ENCODE results near the gene RERE.

RERE gene

DNA sequence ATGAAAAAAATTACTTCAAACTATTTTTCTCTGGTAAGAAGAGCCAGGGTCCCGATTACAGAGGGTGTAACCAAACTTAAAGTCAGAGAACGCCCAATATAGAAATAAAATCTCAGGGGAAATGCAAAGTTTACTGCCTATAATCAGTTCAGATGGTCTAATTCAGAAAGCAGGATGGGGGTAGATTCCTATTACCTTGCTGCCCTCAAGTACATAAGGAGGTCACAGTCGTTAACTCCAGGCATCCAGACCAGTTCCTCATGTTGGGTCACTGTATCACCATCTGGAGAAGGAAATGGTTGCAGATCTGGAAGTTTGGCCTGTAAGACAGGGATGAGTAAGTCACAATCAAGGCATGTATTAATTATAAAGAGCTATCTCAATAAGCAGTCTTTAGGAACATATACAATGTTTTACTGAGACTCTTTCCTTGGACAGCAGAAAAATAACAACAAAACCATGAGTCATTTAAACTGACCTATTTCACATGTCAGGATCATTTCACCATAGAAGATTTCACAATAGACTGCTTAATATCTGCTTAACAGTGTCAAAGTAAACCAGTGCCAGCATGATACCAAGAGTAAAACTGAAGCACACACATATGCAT lies 320.1 kb downstream of the RERE start:
- DNase-seq, result no peak

DNA sequence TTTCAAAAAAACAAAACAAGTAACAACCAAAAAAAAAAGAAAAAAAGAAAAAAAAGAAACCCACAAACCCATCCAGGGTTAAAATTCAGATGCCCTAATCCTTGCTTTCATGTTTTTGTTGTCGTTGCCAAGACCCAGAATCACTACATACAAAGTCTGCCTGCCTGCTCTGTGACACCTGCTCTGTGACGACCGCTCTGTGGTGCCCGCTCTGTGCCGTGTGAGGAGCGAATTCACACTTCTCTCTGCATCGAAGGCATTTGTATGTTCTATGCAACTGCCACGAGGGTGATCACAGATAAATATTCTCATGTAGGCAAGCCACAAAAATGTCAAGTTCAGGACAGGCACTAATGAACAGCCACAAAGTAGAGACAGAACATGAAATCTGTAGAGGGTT lies 321.0 kb downstream of the RERE start:
- DNase-seq, result no peak

DNA sequence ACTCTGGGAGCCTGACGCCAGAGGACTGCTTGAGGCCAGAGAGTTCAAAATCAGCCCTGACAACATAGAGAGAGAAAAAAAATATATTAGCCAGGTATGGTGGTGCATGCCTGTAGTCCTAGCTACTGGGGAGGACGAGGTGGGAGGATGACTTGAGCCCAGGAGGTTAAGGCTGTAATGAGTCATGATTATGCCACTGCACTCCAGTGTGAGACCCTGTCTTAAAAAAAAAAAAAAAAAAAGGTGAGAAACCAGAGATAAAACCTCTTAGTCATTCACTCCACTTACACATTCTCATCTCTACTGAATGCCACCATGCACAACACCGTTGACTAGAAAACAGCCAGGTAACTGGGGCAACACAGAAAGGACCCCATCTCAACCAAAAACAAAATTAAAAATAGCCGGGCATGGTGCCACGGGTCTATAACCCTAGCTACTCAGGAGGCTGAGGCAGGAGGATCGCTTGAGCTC lies 321.5 kb downstream of the RERE start:
- no peak for DNase-seq

DNA sequence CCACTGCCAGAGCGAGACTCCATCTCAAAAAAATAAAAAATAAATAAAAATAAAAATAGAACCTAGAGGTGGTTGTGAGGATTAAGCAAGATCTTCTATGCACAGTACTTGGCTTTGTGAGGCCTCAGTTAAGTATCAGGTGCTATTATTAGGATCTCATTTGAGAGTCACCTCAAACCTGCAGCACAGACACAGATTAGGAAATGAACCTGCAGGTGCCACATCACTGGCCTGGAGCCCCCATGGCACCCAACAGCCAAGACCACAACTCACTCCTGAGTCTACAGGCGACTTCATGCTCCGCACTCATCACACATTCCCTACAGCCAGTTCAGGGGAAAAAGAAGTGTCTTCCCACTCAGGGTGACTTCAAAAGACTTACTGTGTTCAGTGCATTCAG lies 322.8 kb downstream of the RERE start:
- DNase-seq, result no peak

DNA sequence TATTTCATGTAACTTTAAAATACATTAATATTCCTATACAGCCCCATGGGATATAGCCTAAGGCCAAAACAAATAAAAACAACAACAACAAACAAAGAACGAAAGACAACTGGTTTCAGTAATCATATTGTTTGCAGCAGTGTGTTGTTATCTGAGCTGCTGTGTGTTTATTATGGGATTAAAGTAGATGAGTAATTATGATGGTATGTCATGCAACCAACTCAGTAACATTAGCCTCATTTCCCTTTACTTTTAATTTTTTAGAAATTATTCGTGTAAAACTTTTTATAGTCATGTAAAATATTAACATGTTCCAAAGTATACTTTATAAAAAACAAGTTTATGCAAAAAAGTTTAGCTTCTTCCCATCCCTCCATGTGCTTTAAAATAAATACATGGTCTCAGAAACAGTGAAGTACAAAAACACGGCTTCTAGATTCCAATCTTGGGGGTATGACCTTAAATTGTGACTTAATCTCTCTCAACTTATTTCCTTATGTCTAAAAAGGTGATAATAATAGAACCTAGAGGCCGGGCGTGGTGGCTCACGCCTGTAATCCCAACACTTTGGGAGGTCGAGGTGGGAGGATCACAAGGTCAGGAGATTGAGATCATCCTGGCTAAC lies 323.4 kb downstream of the RERE start:
- DNase-seq, result no peak

DNA sequence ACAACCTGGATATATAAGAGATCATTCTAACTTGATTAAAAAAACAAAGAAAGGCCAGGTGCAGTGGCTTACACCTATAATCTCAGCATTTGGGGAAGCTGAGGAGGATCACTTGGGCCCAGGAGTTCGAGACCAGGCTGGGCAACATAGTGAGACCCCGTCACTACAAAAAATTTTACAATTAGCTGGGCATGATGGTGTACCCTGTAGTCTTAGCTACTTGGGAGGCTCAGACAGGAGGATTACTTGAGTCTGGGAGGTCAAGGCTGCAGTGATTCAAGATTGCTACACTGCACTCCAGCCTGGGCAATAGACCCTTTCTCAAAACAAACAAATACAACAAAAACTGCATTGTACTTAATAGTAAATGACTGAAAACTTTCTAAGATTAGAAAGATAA lies 330.2 kb downstream of the RERE start:
- no peak for DNase-seq

DNA sequence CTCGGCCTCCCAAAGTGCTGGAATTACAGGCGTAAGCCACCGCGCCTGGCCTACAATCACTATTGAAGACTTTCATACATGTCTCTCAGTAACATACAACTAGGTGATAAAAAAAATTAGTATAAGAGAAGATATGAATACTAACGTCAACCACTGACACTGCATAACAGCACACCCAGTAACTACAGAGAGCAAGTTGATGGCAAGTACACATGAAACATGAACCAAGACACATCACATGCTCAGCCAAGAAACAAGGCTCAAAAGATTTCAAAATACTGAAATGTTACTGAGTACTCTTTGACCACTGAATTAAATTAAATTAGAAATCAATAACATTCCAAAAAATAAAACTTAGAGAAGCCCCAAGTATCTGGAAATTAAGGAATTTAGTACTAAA lies 331.4 kb downstream of the RERE start:
- DNase-seq, result no peak

DNA sequence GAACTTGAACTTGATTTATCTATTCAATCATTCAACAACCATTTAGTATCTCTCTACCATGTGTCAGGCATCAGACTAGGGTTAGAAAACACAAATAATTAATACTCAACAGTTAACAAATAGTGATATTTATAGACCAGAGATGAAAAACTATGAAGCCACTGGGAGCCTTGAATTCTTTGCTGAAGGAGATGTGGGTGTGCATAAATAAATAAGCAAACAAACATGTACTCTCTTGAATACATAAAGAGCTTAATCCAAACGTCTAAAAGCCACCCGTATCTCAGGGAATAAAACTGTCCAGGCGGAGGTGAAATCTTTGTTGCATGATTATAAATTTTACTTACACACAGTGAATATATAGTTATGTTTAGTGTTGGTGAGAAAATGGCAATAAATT lies 333.9 kb downstream of the RERE start:
- no peak for DNase-seq

DNA sequence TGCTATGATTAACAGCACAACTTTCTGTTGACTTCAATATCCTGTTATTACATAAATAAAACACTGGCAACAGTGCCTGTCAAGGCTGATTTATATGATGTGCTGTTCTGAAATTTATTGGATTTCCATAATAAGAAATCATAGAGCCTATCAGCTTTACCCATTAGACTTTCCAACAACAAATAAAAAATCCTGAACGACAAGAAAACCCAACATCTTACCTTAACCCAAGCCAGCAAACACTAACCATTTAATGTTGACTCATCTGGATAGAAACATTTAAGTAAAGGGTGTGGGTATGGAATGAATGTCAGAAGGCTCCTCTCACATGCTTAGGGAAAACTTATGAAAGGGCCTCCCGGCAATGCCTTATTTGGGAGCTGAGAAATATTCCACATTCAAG lies 334.5 kb downstream of the RERE start:
- DNase-seq, result no peak

DNA sequence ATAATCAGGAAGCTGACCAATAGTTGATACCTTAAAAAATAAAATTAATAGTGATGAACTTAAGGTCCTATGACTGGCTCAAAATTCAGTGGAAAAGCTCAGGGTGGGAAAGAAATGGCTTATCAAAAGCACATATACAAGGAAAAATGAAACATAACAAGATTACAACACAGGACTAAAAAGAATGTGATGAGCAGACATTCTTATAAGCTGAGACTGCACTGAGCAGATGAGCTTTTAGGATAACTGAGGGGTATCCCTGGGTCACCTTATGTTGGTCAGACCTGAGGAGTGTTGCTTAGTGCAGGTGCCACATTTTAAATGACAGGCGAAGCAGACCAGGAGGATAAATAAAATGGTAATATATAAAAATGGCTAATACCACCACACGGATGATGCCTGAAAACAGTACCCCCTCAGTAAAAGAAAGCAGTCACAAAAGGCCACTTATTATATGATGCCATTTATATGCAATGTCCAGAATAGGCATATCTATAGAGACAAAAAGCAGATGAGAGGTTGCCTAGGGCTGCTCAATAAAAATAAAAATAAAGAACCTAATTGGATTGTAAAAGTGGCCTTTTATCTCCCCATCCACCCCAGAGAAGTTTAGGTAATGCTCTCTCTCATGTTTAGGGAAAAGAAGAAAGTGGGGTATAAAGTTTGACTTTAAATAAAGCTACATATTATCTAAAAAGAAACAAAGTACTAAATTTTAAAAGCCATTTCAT lies 335.6 kb downstream of the RERE start:
- DNase-seq, result no peak

DNA sequence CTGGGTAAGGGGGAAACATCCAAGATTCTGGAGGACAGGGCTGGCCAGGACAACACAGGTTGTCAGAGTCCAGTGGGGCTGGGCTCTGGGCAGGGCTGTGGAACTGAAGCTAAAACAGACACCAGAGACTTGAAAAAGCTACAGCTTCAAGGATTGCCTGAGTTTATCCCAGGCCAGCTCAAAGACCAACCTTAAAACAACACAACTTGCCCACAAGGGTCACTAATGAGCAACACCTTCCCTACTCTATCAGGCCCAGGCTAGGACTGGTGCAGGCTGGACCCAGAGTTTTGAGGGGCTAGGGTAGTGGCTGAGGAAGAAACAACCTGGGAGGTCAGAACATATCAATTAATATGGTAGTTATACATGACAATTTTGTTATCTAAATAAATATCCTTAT lies 338.9 kb downstream of the RERE start:
- DNase-seq, result no peak

DNA sequence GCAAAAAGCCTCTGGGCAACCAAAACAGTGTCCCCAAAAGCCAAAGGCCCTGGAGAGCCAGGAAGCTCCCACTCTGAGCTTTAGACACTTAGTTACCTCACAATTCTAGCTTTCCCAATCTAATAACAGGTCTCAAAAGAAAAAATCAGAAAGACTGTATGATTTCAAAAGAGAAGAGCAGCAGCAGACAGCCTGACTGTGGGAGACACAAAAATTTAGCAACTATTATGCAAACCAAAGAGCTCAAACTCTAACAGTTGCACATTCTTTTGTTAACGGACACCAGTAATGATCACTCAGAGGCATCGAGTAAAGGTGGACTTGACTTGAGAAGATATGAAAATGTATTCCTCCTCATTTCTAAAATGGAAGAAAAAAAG lies 339.5 kb downstream of the RERE start:
- DNase-seq, result no peak

DNA sequence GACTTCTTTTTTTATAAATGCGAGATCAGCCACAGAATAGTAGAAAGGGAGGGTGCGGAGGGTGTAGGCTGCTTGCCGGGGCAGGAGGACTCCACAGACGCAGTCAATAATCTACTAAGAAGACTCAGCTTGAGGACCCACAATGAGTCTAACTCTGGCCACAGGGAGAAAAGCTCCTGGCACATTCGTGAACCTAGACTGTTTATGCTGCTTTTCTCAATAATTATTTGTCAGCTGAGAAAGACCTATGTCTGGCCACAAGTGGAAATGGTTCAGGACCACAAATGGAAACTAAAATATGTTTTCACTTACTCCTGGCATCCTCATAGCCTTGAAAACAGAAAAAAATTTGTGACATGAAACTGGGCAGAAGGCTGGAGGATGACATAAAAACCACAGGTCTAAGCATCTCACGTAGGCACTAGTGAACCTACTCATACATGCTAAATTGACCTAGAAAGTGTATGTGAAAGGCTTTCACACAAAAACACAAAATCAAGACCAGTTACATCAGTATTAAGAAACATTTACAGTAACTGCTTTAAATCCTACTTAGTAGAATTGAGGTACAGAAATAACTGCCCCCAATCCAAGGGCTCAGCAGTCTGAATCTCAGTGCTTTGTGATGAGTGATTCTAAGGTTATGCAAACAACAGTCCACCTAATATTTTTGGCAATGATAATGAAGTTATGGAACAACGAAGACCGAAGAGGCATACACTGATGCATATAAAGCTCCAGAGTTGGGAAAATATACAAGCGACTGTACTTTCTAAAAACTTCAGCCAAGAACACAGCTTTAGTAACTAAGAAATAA lies 340.1 kb downstream of the RERE start:
- no peak for DNase-seq

DNA sequence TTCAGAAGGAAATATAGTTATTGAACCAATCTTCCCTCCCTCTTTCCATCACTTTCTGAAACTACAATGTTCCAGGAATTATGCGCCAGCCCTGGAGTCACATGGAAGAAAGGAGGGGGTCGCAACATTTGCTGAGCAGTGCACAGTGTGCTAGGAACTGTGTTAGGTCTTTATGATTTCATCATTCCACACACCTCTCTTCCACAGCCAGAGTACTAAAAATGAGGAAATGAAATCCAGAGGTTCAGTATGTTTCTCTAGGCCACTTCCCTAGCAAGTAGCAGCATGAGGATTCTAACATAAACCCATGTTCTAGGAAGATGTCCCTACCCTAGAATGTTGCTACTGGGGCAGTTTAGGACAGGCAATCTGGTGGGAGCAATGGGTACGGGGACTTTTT lies 341.4 kb downstream of the RERE start:
- no peak for DNase-seq

DNA sequence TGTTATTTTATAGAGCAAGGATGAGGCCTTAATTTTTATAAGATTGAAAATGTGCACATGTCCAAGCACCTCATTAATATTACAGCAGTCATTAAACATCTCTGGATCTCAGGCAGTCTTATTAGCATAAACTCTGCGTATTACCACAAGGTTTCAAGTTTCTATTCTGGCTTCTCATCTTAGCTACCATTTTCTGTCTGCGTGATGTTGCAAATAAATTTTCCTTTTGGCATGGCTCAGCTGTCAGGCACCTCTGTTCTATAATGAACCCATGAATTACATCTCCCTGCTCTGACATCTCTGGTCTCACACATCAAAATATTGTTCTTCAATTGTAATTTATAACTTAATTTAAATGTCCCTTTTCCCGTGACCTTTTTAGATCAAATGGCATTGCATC lies 343.1 kb downstream of the RERE start:
- no peak for DNase-seq

DNA sequence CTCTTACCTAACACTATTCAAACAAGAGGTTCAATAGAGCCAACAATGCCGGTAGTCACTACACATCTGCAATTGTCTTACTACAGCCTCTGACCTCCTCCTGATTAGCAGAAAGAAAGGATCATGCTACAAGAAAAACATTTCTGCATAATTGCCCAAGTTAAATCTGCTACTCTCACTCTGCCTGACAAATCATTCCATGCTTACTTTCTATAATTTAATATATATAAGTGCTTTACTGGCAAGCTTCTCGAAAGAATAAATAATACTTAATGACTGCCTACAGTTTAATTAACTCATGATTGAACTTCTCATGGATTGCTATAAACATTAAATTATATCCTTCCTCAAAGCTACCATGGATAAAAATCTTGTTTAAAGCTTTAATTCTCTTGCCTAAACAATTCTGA lies 343.5 kb downstream of the RERE start:
- no peak for DNase-seq

DNA sequence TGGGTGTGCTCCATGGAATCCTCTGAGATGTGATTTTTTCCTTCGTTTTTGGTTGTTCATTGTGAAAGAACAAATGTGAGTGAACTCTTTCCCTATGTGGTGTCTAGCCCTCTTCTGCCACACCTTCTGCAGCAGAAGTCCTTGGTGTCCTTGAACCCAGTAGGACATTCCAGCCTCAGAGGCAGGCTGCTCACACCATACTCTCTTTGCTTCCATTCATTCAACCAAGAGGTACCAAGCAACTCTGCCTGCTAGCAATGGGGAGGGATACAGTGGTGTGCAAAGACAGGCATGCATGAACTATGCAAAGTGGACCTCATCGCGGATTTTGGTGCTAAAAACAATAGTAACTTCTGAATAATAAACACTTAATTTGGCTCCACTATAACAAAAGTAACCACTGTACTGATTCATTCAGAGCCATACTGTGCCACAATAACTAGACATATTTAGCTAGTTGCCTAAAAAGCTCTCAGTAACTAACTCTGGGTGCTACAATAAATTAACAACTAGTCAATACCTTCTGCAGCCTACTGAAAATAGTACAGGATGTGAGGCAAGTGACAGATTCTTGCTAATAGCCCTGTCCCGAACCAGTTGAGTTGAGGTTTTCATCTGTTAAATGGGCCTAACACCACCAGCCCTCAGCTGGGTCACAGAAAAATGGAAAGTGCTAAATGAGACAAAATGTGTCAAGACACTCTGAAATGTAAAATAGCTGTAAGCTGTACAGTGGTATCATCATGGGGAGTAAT lies 344.1 kb downstream of the RERE start:
- DNase-seq, result no peak

DNA sequence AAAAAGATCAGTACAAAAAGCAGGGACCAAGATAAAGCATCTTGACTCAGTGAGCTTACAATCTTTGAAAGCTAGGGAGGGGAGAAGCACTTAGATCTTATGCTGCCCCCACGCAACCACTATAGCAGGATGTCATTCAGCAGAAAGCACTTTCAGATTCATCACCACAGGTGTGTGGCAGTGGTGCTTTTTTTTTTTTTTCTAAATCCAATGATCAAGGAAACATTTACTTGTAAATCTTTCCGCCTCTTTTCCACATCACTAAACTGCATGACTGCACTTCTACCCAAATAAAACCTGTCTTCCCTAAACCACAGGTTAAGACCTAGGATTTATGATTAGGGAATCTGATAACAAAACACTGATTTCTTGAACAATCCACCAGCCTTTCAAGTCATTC lies 344.8 kb downstream of the RERE start:
- DNase-seq, result peak; percentile 51

DNA sequence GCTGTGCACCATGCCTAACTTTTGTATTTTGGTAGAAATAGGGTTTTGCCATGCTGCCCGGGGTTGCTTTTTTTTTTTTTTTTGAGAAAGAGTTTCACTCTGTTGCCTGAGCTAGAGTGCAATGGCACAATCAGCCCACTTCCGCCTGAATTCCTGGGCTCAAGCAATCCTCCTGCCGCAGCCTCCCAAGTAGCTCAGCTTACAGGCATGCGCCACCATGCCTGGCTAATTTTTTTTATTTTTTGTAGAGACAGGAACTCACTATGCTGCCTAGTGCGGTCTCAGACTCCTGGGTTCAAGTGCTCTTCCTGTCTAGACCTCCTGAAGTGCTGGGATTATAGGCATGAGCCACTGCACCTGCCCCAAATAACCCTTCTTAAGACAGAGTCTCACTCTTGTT lies 346.0 kb downstream of the RERE start:
- DNase-seq, result no peak

DNA sequence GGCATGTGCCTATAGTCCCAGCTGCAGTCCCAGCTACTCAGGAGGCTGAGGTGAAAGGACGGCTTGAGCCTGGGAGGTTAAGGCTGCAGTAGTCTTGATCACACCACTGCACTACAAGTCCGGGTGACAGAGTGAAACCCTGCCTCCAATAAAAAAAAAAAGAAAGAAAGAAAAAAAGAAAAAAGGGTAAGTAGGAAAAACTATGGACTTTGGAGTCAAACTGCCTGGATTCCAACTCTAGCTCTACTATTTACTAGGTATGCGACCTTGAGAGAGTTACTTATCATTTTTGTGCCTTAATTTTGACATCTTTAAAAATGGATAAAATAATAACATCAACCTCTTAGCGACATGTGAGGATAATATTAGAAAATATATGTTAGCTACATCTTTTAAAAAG lies 348.7 kb downstream of the RERE start:
- no peak for DNase-seq

DNA sequence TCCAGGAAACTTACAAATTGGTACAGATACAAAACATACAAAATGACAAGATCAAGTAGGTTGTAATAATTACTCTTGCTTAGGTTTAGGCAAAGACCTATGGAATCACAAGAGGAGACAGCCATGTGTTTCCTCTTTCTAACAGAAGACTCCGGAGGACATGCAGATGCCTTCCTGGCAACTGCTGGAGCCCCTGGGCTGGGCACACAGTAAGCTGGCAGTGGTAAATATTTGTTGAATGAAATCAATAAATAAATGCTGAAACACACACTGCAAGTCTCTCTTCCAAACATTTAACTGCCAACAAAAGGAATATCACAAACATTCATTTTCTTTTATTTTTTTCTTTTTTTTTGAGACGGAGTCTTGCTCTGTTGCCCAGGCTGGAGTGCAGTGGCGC lies 350.1 kb downstream of the RERE start:
- DNase-seq, result no peak

DNA sequence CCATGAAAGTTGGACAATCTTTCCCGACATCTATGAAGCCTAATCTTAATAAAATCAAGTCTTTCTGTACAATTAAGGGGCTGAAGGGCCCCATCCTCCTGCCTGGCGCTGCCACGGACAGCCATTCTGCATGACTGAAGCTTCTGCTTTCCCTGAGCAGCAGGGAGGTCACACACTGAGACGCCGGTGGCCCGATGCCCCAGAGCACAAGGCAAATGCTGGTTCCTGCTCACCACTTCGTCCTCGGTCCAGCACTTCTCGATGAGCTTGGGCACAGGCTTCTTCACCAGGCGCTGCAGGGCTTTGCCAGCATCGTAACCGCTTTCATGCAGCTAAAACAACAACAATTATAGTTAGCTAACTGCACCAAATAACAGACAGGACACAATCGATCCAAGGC lies 351.7 kb downstream of the RERE start:
- no peak for DNase-seq

DNA sequence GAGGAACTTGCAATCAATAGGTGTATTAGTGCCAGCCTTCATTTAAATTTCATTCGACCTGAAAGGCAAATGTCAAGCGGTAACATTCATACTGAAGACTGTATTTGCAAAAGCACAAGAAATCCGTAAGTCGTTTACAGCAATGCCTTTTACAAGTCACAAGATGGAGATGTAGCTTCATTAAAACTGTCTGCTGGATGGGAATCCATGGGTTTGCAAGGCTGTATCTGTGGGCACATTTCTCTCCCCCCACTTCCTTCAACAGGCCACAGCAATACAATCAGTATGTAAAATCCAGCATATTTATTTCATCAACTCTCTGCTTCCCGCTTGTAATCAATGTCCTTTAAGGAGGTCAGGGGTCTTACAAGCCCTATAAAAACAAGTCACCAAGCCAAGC lies 352.4 kb downstream of the RERE start:
- DNase-seq, result no peak

All from CD4-positive, alpha-beta T cell treated with Interleukin-17A for 4 hours (primary cell).